GM12892 (cell line): ENCODE results near the gene AGA.

Experiments
- DNase-seq: peaks from one replicate; pipeline ENCODE4 v3.0.0; 2011; ENCODE audit not compliant: insufficient read length
- FAIRE-seq: peaks from 2 replicates; lab custom pipeline; 2011; peaks lifted over from hg19 to GRCh38; lab: Jason Lieb, UNC
- POLR2A ChIP-seq: IDR thresholded peaks from 2 replicates; pipeline ENCODE4 v1.6.1; 2011; ENCODE audit warnings: low read depth, low read length, control low read depth
- POLR2AphosphoS5 ChIP-seq: IDR thresholded peaks from 2 replicates; pipeline ENCODE4 v1.6.1; 2011; ENCODE audit warnings: low read depth, low read length, control low read depth
- TAF1 ChIP-seq: IDR thresholded peaks from 2 replicates; pipeline ENCODE4 v1.6.1; 2011; ENCODE audit warnings: low read depth, mild to moderate bottlenecking, control low read depth, low read length, borderline replicate concordance

The AGA gene

DNA sequence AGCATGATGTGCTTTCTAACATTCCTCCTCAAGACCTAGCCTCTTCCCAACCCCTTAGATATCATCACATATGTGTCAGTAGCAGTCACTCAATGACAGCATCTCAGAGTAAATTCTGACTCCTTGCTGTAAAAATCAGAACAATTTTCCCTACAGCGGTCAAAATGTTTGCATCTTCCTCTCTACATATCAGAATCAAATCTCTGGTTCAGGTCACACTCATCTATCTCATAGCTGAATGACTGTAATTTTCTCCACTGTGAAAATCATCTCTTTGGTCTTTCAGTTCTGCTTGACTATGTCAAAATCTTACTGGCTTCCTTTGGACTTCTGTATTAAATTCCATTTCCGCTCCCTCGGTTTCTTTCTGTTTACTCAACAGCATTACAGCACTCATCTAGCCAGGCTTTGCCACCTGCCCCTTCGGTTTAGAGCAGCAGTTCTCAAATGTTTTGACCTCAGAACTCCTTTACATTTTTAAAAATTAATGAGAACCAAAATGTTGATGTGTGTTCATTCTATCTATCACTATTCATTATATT lies 57.3 kb downstream of the AGA start:
- FAIRE-seq (no peak), DNase-seq (no peak)
- TF ChIP-seq POLR2A, result no peak
- TF ChIP-seq TAF1, result no peak
- no peak for TF ChIP-seq POLR2AphosphoS5

DNA sequence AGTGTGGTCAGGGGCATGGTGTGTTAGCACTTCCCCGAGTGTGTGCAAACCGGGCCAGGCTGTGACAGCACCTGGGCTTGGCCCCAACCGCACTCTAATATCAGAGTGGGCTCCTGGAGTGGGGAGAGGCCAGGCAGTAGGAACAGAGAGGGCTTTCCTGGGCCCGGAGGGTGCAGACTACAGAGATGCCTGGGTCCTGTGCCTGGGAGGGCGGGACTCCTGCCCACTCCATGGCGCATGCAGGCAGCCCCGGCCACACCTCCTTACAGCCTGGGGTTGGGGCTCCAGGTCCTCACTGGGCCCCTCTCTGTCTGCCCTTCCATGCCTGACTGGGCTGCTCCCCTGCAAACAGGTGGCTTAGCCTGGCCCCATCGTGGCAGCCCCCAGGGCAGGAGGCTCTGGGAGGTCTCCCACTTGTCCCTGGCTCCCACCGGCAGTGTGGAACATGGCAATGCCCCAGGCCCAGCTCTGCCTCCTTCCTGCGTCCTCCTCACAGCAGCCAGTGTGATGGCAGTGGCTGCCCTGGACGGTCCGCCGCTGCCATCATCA lies 60.4 kb downstream of the AGA start:
- TF ChIP-seq POLR2AphosphoS5, result no peak
- no peak for TF ChIP-seq POLR2A
- no peak for TF ChIP-seq TAF1
- DNase-seq (no peak), FAIRE-seq (no peak)
